Measurements from ENCODE around the gene ANXA9. TPM values are rescaled to one million over a fixed set of nuclear protein-coding genes. Genes with fewer than 3 reads are reported as not detected.
A peak's percentile ranks its signal among the peaks of the same experiment; 100 is the strongest.

Gene ANXA9
- polyA plus RNA-seq, 1 donor (not counting 4 experiments of a cell fraction or from before 2014, with no cell fraction given): 0.76 TPM

GRCh38 chr1:151000408-151000807 lies 18.3 kb downstream of the ANXA9 start:
- H3K4me2 ChIP-seq (ENCODE audit: control insufficient read depth, extremely low read depth, insufficient read depth, low read depth, low read length): no peak overlapping the region
- DNase-seq (ENCODE audit: low read depth, low spot score) (no peak), FAIRE-seq (no peak)
- no peak overlapping the region for H3K4me3 ChIP-seq (ENCODE audit: control insufficient read depth in 2 of 3, extremely low read depth in 1 of 3, insufficient read depth in 2 of 3, low read depth in 1 of 3, low read length in 3 of 3)
- H3K9me3 ChIP-seq (ENCODE audit: control insufficient read depth, low read depth, low read length): no peaks in the 10 kb centered on the region
- no peaks in the 10 kb centered on the region for H3K79me2 ChIP-seq (ENCODE audit: control insufficient read depth, insufficient read depth, low read length)
- peaks cover 21% of the 10 kb centered on the region for H3K4me1 ChIP-seq (ENCODE audit: control insufficient read depth, extremely low read depth, insufficient read depth, low read length)
- dilution Hi-C loops (cut with MboI; ENCODE audit: extremely low pct_ligation_motif_present, low sequenced_read_pairs): no loop called here
- H3K9ac ChIP-seq (ENCODE audit: control insufficient read depth, extremely low read depth, insufficient read depth, low read length): no peak overlapping the region
- no peaks in the 10 kb centered on the region for H3K27me3 ChIP-seq (ENCODE audit: control insufficient read depth, extremely low read depth, insufficient read depth, low read length)
- no peak for TF ChIP-seq EZH2 (IDR thresholded peaks at IDR 0.05; ENCODE audit: low read length)
- no peak for TF ChIP-seq CTCF (optimal IDR thresholded peaks at IDR 0.05 in 1 of 3, IDR thresholded peaks at IDR 0.05 in 1 of 3, conservative IDR thresholded peaks at IDR 0.05 in 1 of 3; ENCODE audit: extremely low read depth in 1 of 3, insufficient read depth in 2 of 3, low read length in 3 of 3)
- no peaks in the 10 kb centered on the region for H4K20me1 ChIP-seq (ENCODE audit: control insufficient read depth, extremely low read depth, insufficient read depth, low read length)
- peaks cover 0 to 2% of the 10 kb centered on the region in 2 experiments for H3K36me3 ChIP-seq (ENCODE audit: control insufficient read depth in 2 of 2, extremely low read depth in 1 of 2, insufficient read depth in 2 of 2, low read length in 2 of 2)
- H3K27ac ChIP-seq (ENCODE audit: control insufficient read depth, insufficient read depth, low read length): no peak overlapping the region
- H3K9me1 ChIP-seq (ENCODE audit: control insufficient read depth, extremely low read depth, insufficient read depth, low read length): no peaks in the 10 kb centered on the region
- H2AFZ ChIP-seq (ENCODE audit: control insufficient read depth, low read length): no peak overlapping the region

GRCh38 chr1:151001602-151002001 lies 19.5 kb downstream of the ANXA9 start:
- no peaks in the 10 kb centered on the region for H3K79me2 ChIP-seq (ENCODE audit: control insufficient read depth, insufficient read depth, low read length)
- no peak overlapping the region for H3K9ac ChIP-seq (ENCODE audit: control insufficient read depth, extremely low read depth, insufficient read depth, low read length)
- H3K36me3 ChIP-seq (ENCODE audit: control insufficient read depth in 2 of 2, extremely low read depth in 1 of 2, insufficient read depth in 2 of 2, low read length in 2 of 2): peaks cover 0 to 2% of the 10 kb centered on the region in 2 experiments
- H4K20me1 ChIP-seq (ENCODE audit: control insufficient read depth, extremely low read depth, insufficient read depth, low read length): no peaks in the 10 kb centered on the region
- no peak for TF ChIP-seq EZH2 (IDR thresholded peaks at IDR 0.05; ENCODE audit: low read length)
- TF ChIP-seq CTCF (optimal IDR thresholded peaks at IDR 0.05 in 1 of 3, IDR thresholded peaks at IDR 0.05 in 1 of 3, conservative IDR thresholded peaks at IDR 0.05 in 1 of 3; ENCODE audit: extremely low read depth in 1 of 3, insufficient read depth in 2 of 3, low read length in 3 of 3): no peak
- no peaks in the 10 kb centered on the region for H3K9me1 ChIP-seq (ENCODE audit: control insufficient read depth, extremely low read depth, insufficient read depth, low read length)
- no peaks in the 10 kb centered on the region for H3K27me3 ChIP-seq (ENCODE audit: control insufficient read depth, extremely low read depth, insufficient read depth, low read length)
- peaks cover 30% of the 10 kb centered on the region for H3K4me1 ChIP-seq (ENCODE audit: control insufficient read depth, extremely low read depth, insufficient read depth, low read length)
- H3K27ac ChIP-seq (ENCODE audit: control insufficient read depth, insufficient read depth, low read length): no peak overlapping the region
- peak; percentile 9 for FAIRE-seq
- dilution Hi-C loops (cut with MboI; ENCODE audit: extremely low pct_ligation_motif_present, low sequenced_read_pairs): no loop called here
- no peak overlapping the region for H3K4me3 ChIP-seq (ENCODE audit: control insufficient read depth in 2 of 3, extremely low read depth in 1 of 3, insufficient read depth in 2 of 3, low read depth in 1 of 3, low read length in 3 of 3)
- DNase-seq (ENCODE audit: low read depth, low spot score): no peak
- H3K9me3 ChIP-seq (ENCODE audit: control insufficient read depth, low read depth, low read length): no peaks in the 10 kb centered on the region
- no peak overlapping the region for H3K4me2 ChIP-seq (ENCODE audit: control insufficient read depth, extremely low read depth, insufficient read depth, low read depth, low read length)
- no peak overlapping the region for H2AFZ ChIP-seq (ENCODE audit: control insufficient read depth, low read length)

Data from keratinocyte (primary cell).